CD4-positive, alpha-beta T cell (primary cell): ENCODE measurements around the gene GIPC2. TPM values are rescaled to one million over a fixed set of nuclear protein-coding genes. Genes with fewer than 3 reads are reported as not detected.
"Not testable (repeated sequence)": the region's sequence is repeated elsewhere in the genome, so short reads cannot be mapped to it uniquely, and the experiment has no call there.

ENCODE experiments used
- ATAC-seq: fragments of 200-7000 bp; cut with Tn5 transposase; one replicate; pipeline ENCODE4 v1.10.0; 2022; ENCODE audit warnings: mild to moderate bottlenecking; ENCODE audit not compliant: poor library complexity
- CTCF ChIA-PET: fragments of 350-600 bp; sonication (Branson Sonifier 250); formaldehyde crosslinking; loops from one replicate; lab custom pipeline; 2021; ENCODE audit warnings: antibody characterized with exemption, inconsistent platforms; lab: Charles Lee
- POLR2A ChIA-PET: fragments of 350-600 bp; sonication (Branson Sonifier 250); formaldehyde crosslinking; loops from one replicate; lab custom pipeline; 2021; ENCODE audit warnings: antibody characterized with exemption, inconsistent platforms; lab: Charles Lee
- DNase-seq, 14 experiments: peaks; one replicate each; pipeline ENCODE4 v3.0.0-alpha.2; 2013 to 2020; ENCODE audit warnings: mixed read lengths in 2 of 14
- H3K27ac ChIP-seq, 2 donors: one replicate each; pipeline versions ENCODE4 v1.5.1 to v1.7.0; 2013; ENCODE audit warnings: low read length in 2 of 2, low read depth in 1 of 2, mild to moderate bottlenecking in 1 of 2
- H3K27me3 ChIP-seq, 2 experiments: 1 replicate in 1 of 2; 2 replicates in 1 of 2; pipeline versions ENCODE4 v1.6.1 to v1.7.0; 2013; ENCODE audit warnings: low read length in 2 of 2, control low read depth in 1 of 2, mild to moderate bottlenecking in 1 of 2, moderate library complexity in 1 of 2; ENCODE audit not compliant: insufficient read depth in 2 of 2, control insufficient read depth in 1 of 2
- H3K36me3 ChIP-seq: one replicate; pipeline ENCODE4 v1.6.1; 2013; ENCODE audit warnings: low read length, control low read depth; ENCODE audit not compliant: insufficient read depth
- H3K4me1 ChIP-seq: one replicate; pipeline ENCODE4 v1.6.1; 2013; ENCODE audit warnings: low read length, control low read depth; ENCODE audit not compliant: insufficient read depth
- H3K4me3 ChIP-seq: one replicate; pipeline ENCODE4 v1.5.1; 2013; ENCODE audit warnings: mild to moderate bottlenecking, low read length, moderate library complexity
- H3K9me3 ChIP-seq, 2 experiments: 1 replicate in 1 of 2; 2 replicates in 1 of 2; pipeline versions ENCODE4 v1.6.1 to v1.7.0; 2013; ENCODE audit warnings: low read length in 2 of 2, mild to moderate bottlenecking in 2 of 2, control low read depth in 1 of 2, moderate library complexity in 1 of 2; ENCODE audit not compliant: control insufficient read depth in 1 of 2, insufficient read depth in 1 of 2
- H3K27ac Mint-ChIP-seq: one replicate; pipeline ENCODE4 v1.8.0; 2020; ENCODE audit warnings: mixed read lengths
- H3K27me3 Mint-ChIP-seq: one replicate; pipeline ENCODE4 v1.8.0; 2021; ENCODE audit warnings: mixed read lengths
- H3K36me3 Mint-ChIP-seq: one replicate; pipeline ENCODE4 v1.8.0; 2021; ENCODE audit warnings: low read depth, mixed read lengths
- H3K4me1 Mint-ChIP-seq: one replicate; pipeline ENCODE4 v1.8.0; 2021; ENCODE audit warnings: low read depth, mixed read lengths
- H3K4me3 Mint-ChIP-seq: one replicate; pipeline ENCODE4 v1.8.0; 2020; ENCODE audit warnings: mild to moderate bottlenecking, mixed read lengths
- H3K9me3 Mint-ChIP-seq: one replicate; pipeline ENCODE4 v1.8.0; 2020; ENCODE audit warnings: mixed read lengths
- CTCF ChIP-seq: fragments of 200-600 bp; IDR thresholded peaks from one replicate; pipeline ENCODE4 v1.8.0; 2022; ENCODE audit warnings: antibody characterized with exemption, mild to moderate bottlenecking
- intact Hi-C, 2 experiments: fragments of 100-400 bp; cut with DNase I in 1 of 2; cut with micrococcal nuclease in 1 of 2; formaldehyde crosslinking; loops; one replicate each; pipeline versions ENCODE4 v1.15.1 to v1.9.0; 2023 to 2025; cut with DNase I, micrococcal nuclease
- total RNA-seq, 174 experiments: library from RNA in 2 of 174; stranded (reverse) in 2 of 174; gene quantifications; one replicate each; pipeline ENCODE4 v1.2.3 and lab custom pipeline; 2021 to 2026

Gene GIPC2
- total RNA-seq, 2 experiments from 2014 or later = not detected

GRCh38 chr1:78019024-78019423 lies 26.7 kb upstream of the GIPC2 start:
- intact Hi-C loops = no loop called here
- ATAC-seq = no peak
- no peak for TF ChIP-seq CTCF

GRCh38 chr1:78021134-78021533 lies 24.6 kb upstream of the GIPC2 start:
- H3K27ac ChIP-seq, DNase-seq, intact Hi-C loops, H3K36me3 ChIP-seq, H3K9me3 Mint-ChIP-seq, POLR2A ChIA-PET, ATAC-seq, H3K27me3 Mint-ChIP-seq, H3K4me1 Mint-ChIP-seq, H3K4me3 Mint-ChIP-seq, H3K4me3 ChIP-seq, CTCF ChIA-PET, H3K27ac Mint-ChIP-seq, H3K27me3 ChIP-seq, H3K4me1 ChIP-seq, H3K9me3 ChIP-seq: not testable (repeated sequence)
- H3K36me3 Mint-ChIP-seq = peaks cover 12% of the 10 kb centered on the region

More at GRCh38 chr1:78019024-78019423, 26.7 kb upstream of the GIPC2 start:
- peaks cover 0 to 4% of the 10 kb centered on the region in 2 experiments for H3K9me3 ChIP-seq
- no peak overlapping the region for H3K27ac ChIP-seq
- H3K4me3 ChIP-seq = no peak overlapping the region
- no peaks in the 10 kb centered on the region for H3K9me3 Mint-ChIP-seq
- H3K27me3 ChIP-seq = no peaks in the 10 kb centered on the region
- peaks cover 28% of the 10 kb centered on the region for H3K36me3 Mint-ChIP-seq
- peaks cover 11% of the 10 kb centered on the region for H3K36me3 ChIP-seq
- no peaks in the 10 kb centered on the region for H3K4me1 Mint-ChIP-seq
- H3K27ac Mint-ChIP-seq = no peak overlapping the region
- CTCF ChIA-PET = no interaction called here
- POLR2A ChIA-PET = interaction anchor here (0.7 to 1.7 kb wide), 2 partner anchors 14 to 41 kb away, joined by 4 read pairs; partner anchors contain the start of genes DNAJB4 and FUBP1
- H3K27me3 Mint-ChIP-seq = no peaks in the 10 kb centered on the region
- H3K4me3 Mint-ChIP-seq = no peak overlapping the region
- H3K4me1 ChIP-seq = no peaks in the 10 kb centered on the region
- DNase-seq = no peak

- no peak overlapping the region for H3K4me3 ChIP-seq
- Mint-ChIP-seq H3K4me1 (no peaks in the 10 kb centered on the region), H3K36me3 (no peaks in the 10 kb centered on the region), H3K27me3 (peaks cover 18% of the 10 kb centered on the region), H3K4me3 (no peak overlapping the region), H3K27ac (no peak overlapping the region), H3K9me3 (no peaks in the 10 kb centered on the region)
- H3K36me3 ChIP-seq = no peaks in the 10 kb centered on the region
- no peaks in the 10 kb centered on the region for H3K4me1 ChIP-seq
- CTCF ChIA-PET = interaction anchor here (1.1 kb wide), 1 partner anchor 8 kb away, joined by 3 read pairs; no protein-coding TSS in a partner anchor
- DNase-seq (no peak), ATAC-seq (no peak)
- no peak overlapping the region for H3K27ac ChIP-seq
- intact Hi-C loops = no loop called here
- no peak for TF ChIP-seq CTCF
- no peaks in the 10 kb centered on the region for H3K27me3 ChIP-seq
- POLR2A ChIA-PET = interaction anchor here (0.9 kb wide), 1 partner anchor 28 kb away, joined by 7 read pairs; no protein-coding TSS in a partner anchor
- no peaks in the 10 kb centered on the region for H3K9me3 ChIP-seq
These were observed 16.0 kb upstream of the GIPC2 start for GRCh38 chr1:78029793-78030192.
